Aorta (tissue), 5 donors: ENCODE results near the gene PYGM. TPM values are rescaled to one million over a fixed set of nuclear protein-coding genes. Genes with fewer than 3 reads are reported as not detected.
A peak's percentile ranks its signal among the peaks of the same experiment; 100 is the strongest.

Experiments used
- ATAC-seq: fragments of 200-7000 bp; cut with Tn5 transposase; one replicate; pipeline ENCODE4 v1.9.1; 2022; ENCODE audit warnings: moderate library complexity; ENCODE audit not compliant: low FRiP score
- DNase-seq, 2 donors: peaks; one replicate each; pipeline ENCODE4 v3.0.0-alpha.2; 2020
- H3K27ac ChIP-seq, 2 donors: one replicate each; pipeline ENCODE4 v1.5.1; 2013; ENCODE audit warnings: low read length in 2 of 2, mild to moderate bottlenecking in 2 of 2, moderate library complexity in 2 of 2, control low read depth in 1 of 2, inconsistent platforms in 1 of 2, low read depth in 1 of 2
- H3K27me3 ChIP-seq, 2 donors: one replicate each; pipeline ENCODE4 v1.6.1; 2013; ENCODE audit warnings: control low read depth in 1 of 2, low read length in 1 of 2, mild to moderate bottlenecking in 1 of 2, moderate library complexity in 1 of 2; ENCODE audit not compliant: insufficient read depth in 2 of 2, control insufficient read depth in 1 of 2
- H3K36me3 ChIP-seq, 2 donors: one replicate each; pipeline ENCODE4 v1.6.1; 2013; ENCODE audit warnings: control low read depth in 1 of 2, low read length in 1 of 2, mild to moderate bottlenecking in 1 of 2; ENCODE audit not compliant: insufficient read depth in 2 of 2, control insufficient read depth in 1 of 2
- H3K4me1 ChIP-seq, 2 donors: one replicate each; pipeline ENCODE4 v1.6.1; 2013; ENCODE audit warnings: low read length in 2 of 2, control low read depth in 1 of 2, mild to moderate bottlenecking in 1 of 2, moderate library complexity in 1 of 2; ENCODE audit not compliant: insufficient read depth in 2 of 2, control insufficient read depth in 1 of 2
- H3K4me3 ChIP-seq, 2 donors: one replicate each; pipeline ENCODE4 v1.5.1; 2013; ENCODE audit warnings: low read length in 2 of 2, control low read depth in 1 of 2, mild to moderate bottlenecking in 1 of 2
- H3K9me3 ChIP-seq: one replicate; pipeline ENCODE4 v1.6.1; 2013; ENCODE audit warnings: mild to moderate bottlenecking, low read length; ENCODE audit not compliant: control insufficient read depth
- WGBS, 2 donors: extraction: QIAGEN DNeasy Blood & Tissue Kit; methylation state at CpG; one replicate each; pipeline ENCODE4 v1.1.7; 2013; 5-methylcytosine and 5-hydroxymethylcytosine counted together
- intact Hi-C, 2 donors: fragments of 100-400 bp; cut with DNase I; formaldehyde crosslinking; loops; one replicate each; pipeline versions ENCODE4 v1.14.2 to v1.15.0; 2022
- polyA plus RNA-seq, 2 donors: library from polyadenylated mRNA; stranded (reverse); fragments of 200-250 nt; gene quantifications; one replicate each; pipeline ENCODE4 v1.2.3, GENCODE V29; 2013
- total RNA-seq, 2 donors: library from RNA; stranded (reverse); fragmentation: NEBNext Ultra II Directional; extraction: Animal tissue kit (Norgen Biotek cat#: 25700); gene quantifications; one replicate each; pipeline ENCODE4 v1.2.1, GENCODE V29; 2021
- donor health status: healthy with polysubstance abuse.
- donor health status: Bipolar disorder and iron deficiency.
- donor health status: DM: no; HTN: no; CAD: no.
- donor health status: DM: no; HTN: no; CAD: no.
- donor health status: DM: yes; HTN: yes; CAD: no.

PYGM gene
- total and polyA plus RNA-seq, 4 donors, result 1.9 to 12.9 (median 12.0) TPM

- 37 to 46% methylated on average over 3 of the region's 3 CpGs for WGBS, 2 donors
Measured at GRCh38 chr11:64772303-64773018, 12.7 kb upstream of the PYGM start.

GRCh38 chr11:64771861-64772260 lies 12.1 kb upstream of the PYGM start:
- no peak overlapping the region for H3K27ac ChIP-seq
- peaks cover 20 to 39% of the 10 kb centered on the region in 2 donors for H3K36me3 ChIP-seq
- intact Hi-C loops, result no loop called here
- no peak overlapping the region for H3K4me3 ChIP-seq
- no peak for DNase-seq
- WGBS, 2 donors, result 83 to 89% methylated on average over 2 of the region's 2 CpGs
- no peaks in the 10 kb centered on the region for H3K9me3 ChIP-seq
- no peaks in the 10 kb centered on the region for H3K27me3 ChIP-seq
- peaks cover 0 to 7% of the 10 kb centered on the region in 2 donors for H3K4me1 ChIP-seq
- ATAC-seq, result no peak

More at GRCh38 chr11:64772303-64773018, 12.7 kb upstream of the PYGM start:
- H3K36me3 ChIP-seq, result peaks cover 19 to 34% of the 10 kb centered on the region in 2 donors
- ATAC-seq, result no peak
- H3K27me3 ChIP-seq, result no peaks in the 10 kb centered on the region
- peak in 1 of 2 donors; percentile 11 for DNase-seq
- intact Hi-C loops, result no loop called here
- H3K9me3 ChIP-seq, result no peaks in the 10 kb centered on the region
- no peak overlapping the region for H3K27ac ChIP-seq
- H3K4me1 ChIP-seq, result peaks cover 0 to 7% of the 10 kb centered on the region in 2 donors
- no peak overlapping the region for H3K4me3 ChIP-seq

- ATAC-seq (no peak), DNase-seq (peak in 1 of 2 donors; percentile 42)
- Histone ChIP-seq H3K27ac (no peak overlapping the region), H3K9me3 (no peaks in the 10 kb centered on the region), H3K36me3 (peaks cover 20 to 36% of the 10 kb centered on the region in 2 donors), H3K27me3 (no peaks in the 10 kb centered on the region), H3K4me1 (peaks cover 0 to 3% of the 10 kb centered on the region in 2 donors), H3K4me3 (no peak overlapping the region)
- intact Hi-C loops, result no loop called here
- 88% methylated on average over 12 of the region's 12 CpGs for WGBS, 2 donors
Measured at GRCh38 chr11:64770120-64770519, 10.3 kb upstream of the PYGM start.

DNA sequence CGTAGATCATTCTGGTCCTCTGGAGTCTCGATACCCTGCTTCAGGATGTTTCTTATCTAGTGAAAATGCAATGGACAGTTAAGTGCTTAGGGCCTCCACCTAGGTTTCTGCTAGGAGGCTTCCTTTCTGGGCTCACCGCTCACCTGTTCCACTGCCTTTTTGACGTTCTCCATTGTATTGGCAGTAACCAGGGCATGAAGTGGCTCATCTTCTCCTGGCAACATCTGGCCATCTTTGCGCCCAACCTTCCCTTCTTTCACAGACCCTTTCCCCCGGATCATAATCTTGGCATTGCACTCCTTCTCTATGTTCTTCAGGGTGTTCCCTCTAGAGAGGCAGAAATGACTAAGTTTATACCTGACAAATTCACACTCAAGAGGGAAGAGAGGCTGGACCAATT lies 9.5 kb upstream of the PYGM start:
- intact Hi-C loops, result no loop called here
- H3K27me3 ChIP-seq, result no peaks in the 10 kb centered on the region
- DNase-seq (no peak), ATAC-seq (no peak)
- H3K4me3 ChIP-seq, result no peak overlapping the region
- 82 to 87% methylated on average over 6 of the region's 6 CpGs for WGBS, 2 donors
- H3K9me3 ChIP-seq, result no peaks in the 10 kb centered on the region
- H3K27ac ChIP-seq, result no peak overlapping the region
- H3K4me1 ChIP-seq, result no peaks in the 10 kb centered on the region
- H3K36me3 ChIP-seq, result peaks cover 22 to 34% of the 10 kb centered on the region in 2 donors

- Histone ChIP-seq H3K9me3 (no peaks in the 10 kb centered on the region), H3K27me3 (no peaks in the 10 kb centered on the region), H3K4me1 (peaks cover 0 to 1% of the 10 kb centered on the region in 2 donors), H3K27ac (no peak overlapping the region), H3K36me3 (peaks cover 22 to 31% of the 10 kb centered on the region in 2 donors), H3K4me3 (no peak overlapping the region)
- intact Hi-C loops, result no loop called here
- 78% methylated on average over 6 of the region's 6 CpGs for WGBS, 2 donors
- ATAC-seq (no peak), DNase-seq (no peak)
Measured at GRCh38 chr11:64768300-64768694, 8.5 kb upstream of the PYGM start.

GRCh38 chr11:64767344-64768299 lies 7.8 kb upstream of the PYGM start:
- WGBS, 2 donors, result 43 to 47% methylated on average over 19 of the region's 19 CpGs
- Histone ChIP-seq H3K4me3 (no peak overlapping the region), H3K27me3 (no peaks in the 10 kb centered on the region), H3K4me1 (peaks cover 0 to 1% of the 10 kb centered on the region in 2 donors), H3K36me3 (peaks cover 22 to 28% of the 10 kb centered on the region in 2 donors), H3K9me3 (no peaks in the 10 kb centered on the region), H3K27ac (peak overlapping the region in 1 of 2 donors; percentile 27)
- ATAC-seq, result peak; percentile 26
- intact Hi-C loops, result no loop called here
- DNase-seq, result peak; percentile 81 to 89

DNA sequence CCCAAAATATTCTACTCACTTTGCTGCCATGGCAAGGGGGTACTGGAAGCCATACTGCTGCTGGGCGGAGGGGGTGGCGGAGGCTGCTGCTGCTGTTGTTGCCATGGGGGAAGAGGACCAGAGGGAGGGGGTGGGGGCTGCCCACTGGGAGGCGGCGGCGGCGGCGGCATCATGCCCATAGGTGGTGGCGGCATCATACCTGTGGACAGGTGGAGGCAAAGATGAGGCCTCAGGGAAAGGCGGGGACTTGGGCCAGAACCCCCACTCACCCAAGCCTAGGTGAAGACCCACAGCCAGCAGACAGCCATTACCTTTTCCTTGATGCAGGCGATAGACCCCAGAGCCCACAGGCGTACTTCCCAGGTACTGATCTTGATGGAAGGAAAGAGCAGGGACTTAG lies 7.1 kb upstream of the PYGM start:
- Histone ChIP-seq H3K4me1 (peaks cover 0 to 1% of the 10 kb centered on the region in 2 donors), H3K9me3 (no peaks in the 10 kb centered on the region), H3K36me3 (peaks cover 20 to 28% of the 10 kb centered on the region in 2 donors), H3K27ac (no peak overlapping the region), H3K27me3 (no peaks in the 10 kb centered on the region), H3K4me3 (no peak overlapping the region)
- peak in 1 of 2 donors; percentile 70 for DNase-seq
- 84 to 94% methylated on average over 9 to 11 of the region's 11 CpGs for WGBS, 2 donors
- intact Hi-C loops, result no loop called here
- no peak for ATAC-seq

GRCh38 chr11:64765851-64766665 lies 6.3 kb upstream of the PYGM start:
- ATAC-seq (peak; percentile 13), DNase-seq (peak in 1 of 2 donors; percentile 64)
- Histone ChIP-seq H3K9me3 (no peaks in the 10 kb centered on the region), H3K4me1 (peaks cover 0 to 1% of the 10 kb centered on the region in 2 donors), H3K4me3 (no peak overlapping the region), H3K27me3 (no peaks in the 10 kb centered on the region), H3K36me3 (peaks cover 20 to 27% of the 10 kb centered on the region in 2 donors), H3K27ac (no peak overlapping the region)
- intact Hi-C loops, result no loop called here
- whole genome bisulfite sequencing, 2 donors, result 83 to 84% methylated on average over 38 to 42 of the region's 42 CpGs
